ENCODE measurements around the gene TIMD4.
A peak's percentile ranks its signal among the peaks of the same experiment; 100 is the strongest.

The TIMD4 gene

GRCh38 chr5:156920861-156921431 is 42.1 kb downstream of the TIMD4 start:
- DNase-seq = no peak

- peak; percentile 10 to 15 for DNase-seq
Measured at GRCh38 chr5:156920042-156920860, 42.8 kb downstream of the TIMD4 start.

GRCh38 chr5:156918311-156918845 is 44.6 kb downstream of the TIMD4 start:
- DNase-seq = no peak

- DNase-seq = no peak
Measured at GRCh38 chr5:156914371-156914737, 48.7 kb downstream of the TIMD4 start.

- peak in 1 of 2 donors; percentile 19 for DNase-seq
Measured at GRCh38 chr5:156913719-156914370, 49.2 kb downstream of the TIMD4 start.

GRCh38 chr5:156913355-156913718 is 49.7 kb downstream of the TIMD4 start:
- DNase-seq = no peak

- no peak for DNase-seq
Measured at GRCh38 chr5:156912869-156913268, 50.2 kb downstream of the TIMD4 start.

- DNase-seq = no peak
Measured at GRCh38 chr5:156909180-156909579, 53.8 kb downstream of the TIMD4 start.

- no peak for DNase-seq
Measured at GRCh38 chr5:156907667-156908066, 55.4 kb downstream of the TIMD4 start.

- DNase-seq = no peak
Measured at GRCh38 chr5:156906807-156907206, 56.2 kb downstream of the TIMD4 start.

GRCh38 chr5:156896546-156896945 is 66.5 kb downstream of the TIMD4 start:
- DNase-seq = no peak

- no peak for DNase-seq
Measured at GRCh38 chr5:156893517-156893916, 69.5 kb downstream of the TIMD4 start.

GRCh38 chr5:156892864-156893263 is 70.2 kb downstream of the TIMD4 start:
- no peak for DNase-seq

GRCh38 chr5:156892223-156892622 is 70.8 kb downstream of the TIMD4 start:
- DNase-seq = no peak

- no peak for DNase-seq
Measured at GRCh38 chr5:156888520-156888919, 74.5 kb downstream of the TIMD4 start.

GRCh38 chr5:156883316-156883875 is 79.6 kb downstream of the TIMD4 start:
- DNase-seq = no peak

- no peak for DNase-seq
Measured at GRCh38 chr5:156879665-156880285, 83.3 kb downstream of the TIMD4 start.

- no peak for DNase-seq
Measured at GRCh38 chr5:156871212-156871611, 91.8 kb downstream of the TIMD4 start.

GRCh38 chr5:156870498-156870839 is 92.6 kb downstream of the TIMD4 start:
- DNase-seq = no peak

All from activated CD4-positive, alpha-beta T cell treated with anti-CD3 and anti-CD28 coated beads for 4 hours (primary cell).